ENCODE data around the gene GABRG3.

Gene GABRG3

DNA sequence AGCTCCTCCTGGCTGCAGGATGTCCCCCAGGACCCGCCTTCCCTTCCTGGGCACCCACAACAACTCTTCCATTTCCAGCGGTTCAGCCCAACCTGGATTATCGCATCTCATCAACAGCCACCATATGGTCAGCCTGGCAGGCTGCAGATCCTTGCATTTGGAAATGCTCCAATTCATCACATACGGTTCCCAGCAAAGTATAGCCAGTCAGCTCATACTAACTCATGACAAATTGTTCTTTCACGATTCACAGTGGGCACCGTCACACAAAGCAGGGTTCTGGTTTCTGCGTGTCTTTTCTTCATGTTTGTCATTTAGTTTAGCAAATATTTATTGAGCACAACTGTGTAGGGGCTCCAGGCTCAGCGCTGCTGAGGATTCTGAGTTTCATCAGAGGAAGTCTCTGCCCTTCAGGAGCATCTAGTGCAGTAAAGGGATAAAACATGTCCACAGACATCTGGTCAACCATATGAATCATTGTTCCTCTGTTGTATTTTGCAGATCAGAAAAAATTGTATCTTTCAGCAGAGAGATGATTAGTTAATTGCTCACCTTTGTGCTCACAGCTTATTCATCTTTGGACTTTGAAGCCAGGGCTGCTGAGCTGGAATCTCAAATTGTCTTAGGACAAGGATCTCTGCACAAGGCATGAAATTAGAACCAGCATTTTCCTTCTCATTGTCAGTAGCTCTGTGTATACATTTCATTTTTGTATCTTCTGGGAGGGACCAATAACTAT, 125.1 kb downstream of the GABRG3 start:
- no peak; the same call in 2 of the 3 replicates for ATAC-seq

GRCh38 chr15:27097506-27097905, 126.5 kb downstream of the GABRG3 start:
- no peak for ATAC-seq
- TF ChIP-seq, protein P1, sequence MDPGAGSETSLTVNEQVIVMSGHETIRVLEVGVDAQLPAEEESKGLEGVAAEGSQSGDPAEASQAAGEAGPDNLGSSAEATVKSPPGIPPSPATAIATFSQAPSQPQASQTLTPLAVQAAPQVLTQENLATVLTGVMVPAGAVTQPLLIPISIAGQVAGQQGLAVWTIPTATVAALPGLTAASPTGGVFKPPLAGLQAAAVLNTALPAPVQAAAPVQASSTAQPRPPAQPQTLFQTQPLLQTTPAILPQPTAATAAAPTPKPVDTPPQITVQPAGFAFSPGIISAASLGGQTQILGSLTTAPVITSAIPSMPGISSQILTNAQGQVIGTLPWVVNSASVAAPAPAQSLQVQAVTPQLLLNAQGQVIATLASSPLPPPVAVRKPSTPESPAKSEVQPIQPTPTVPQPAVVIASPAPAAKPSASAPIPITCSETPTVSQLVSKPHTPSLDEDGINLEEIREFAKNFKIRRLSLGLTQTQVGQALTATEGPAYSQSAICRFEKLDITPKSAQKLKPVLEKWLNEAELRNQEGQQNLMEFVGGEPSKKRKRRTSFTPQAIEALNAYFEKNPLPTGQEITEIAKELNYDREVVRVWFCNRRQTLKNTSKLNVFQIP (CRISPR knock-in tag; IDR thresholded peaks at IDR 0.05; ENCODE audit: borderline replicate concordance, low read depth), result no peak
- TF ChIP-seq ZC3H10 (CRISPR knock-in tag; IDR thresholded peaks at IDR 0.05) (no peak), CSDC2 (CRISPR knock-in tag; IDR thresholded peaks at IDR 0.05) (no peak), SNAI2 (CRISPR knock-in tag; IDR thresholded peaks at IDR 0.05) (no peak), ARNTL (CRISPR knock-in tag; IDR thresholded peaks at IDR 0.05; ENCODE audit: borderline replicate concordance, low read depth) (no peak), TOX (CRISPR knock-in tag; IDR thresholded peaks at IDR 0.05; ENCODE audit: borderline replicate concordance) (no peak)

More for the DNA sequence above, 125.1 kb downstream of the GABRG3 start:
- TF ChIP-seq PATZ1 (CRISPR knock-in tag; IDR thresholded peaks at IDR 0.05; ENCODE audit: borderline replicate concordance) (no peak), TCF4 (CRISPR knock-in tag; IDR thresholded peaks at IDR 0.05; ENCODE audit: borderline replicate concordance) (peak; percentile 79; the same call in 1 of the 2 replicates), ZNF565 (CRISPR knock-in tag; conservative IDR thresholded peaks at IDR 0.05; ENCODE audit: low read depth) (no peak)
- TF ChIP-seq, protein P2, sequence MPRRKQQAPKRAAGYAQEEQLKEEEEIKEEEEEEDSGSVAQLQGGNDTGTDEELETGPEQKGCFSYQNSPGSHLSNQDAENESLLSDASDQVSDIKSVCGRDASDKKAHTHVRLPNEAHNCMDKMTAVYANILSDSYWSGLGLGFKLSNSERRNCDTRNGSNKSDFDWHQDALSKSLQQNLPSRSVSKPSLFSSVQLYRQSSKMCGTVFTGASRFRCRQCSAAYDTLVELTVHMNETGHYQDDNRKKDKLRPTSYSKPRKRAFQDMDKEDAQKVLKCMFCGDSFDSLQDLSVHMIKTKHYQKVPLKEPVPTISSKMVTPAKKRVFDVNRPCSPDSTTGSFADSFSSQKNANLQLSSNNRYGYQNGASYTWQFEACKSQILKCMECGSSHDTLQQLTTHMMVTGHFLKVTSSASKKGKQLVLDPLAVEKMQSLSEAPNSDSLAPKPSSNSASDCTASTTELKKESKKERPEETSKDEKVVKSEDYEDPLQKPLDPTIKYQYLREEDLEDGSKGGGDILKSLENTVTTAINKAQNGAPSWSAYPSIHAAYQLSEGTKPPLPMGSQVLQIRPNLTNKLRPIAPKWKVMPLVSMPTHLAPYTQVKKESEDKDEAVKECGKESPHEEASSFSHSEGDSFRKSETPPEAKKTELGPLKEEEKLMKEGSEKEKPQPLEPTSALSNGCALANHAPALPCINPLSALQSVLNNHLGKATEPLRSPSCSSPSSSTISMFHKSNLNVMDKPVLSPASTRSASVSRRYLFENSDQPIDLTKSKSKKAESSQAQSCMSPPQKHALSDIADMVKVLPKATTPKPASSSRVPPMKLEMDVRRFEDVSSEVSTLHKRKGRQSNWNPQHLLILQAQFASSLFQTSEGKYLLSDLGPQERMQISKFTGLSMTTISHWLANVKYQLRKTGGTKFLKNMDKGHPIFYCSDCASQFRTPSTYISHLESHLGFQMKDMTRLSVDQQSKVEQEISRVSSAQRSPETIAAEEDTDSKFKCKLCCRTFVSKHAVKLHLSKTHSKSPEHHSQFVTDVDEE (CRISPR knock-in tag; IDR thresholded peaks at IDR 0.05), result peak; percentile 76

DNA sequence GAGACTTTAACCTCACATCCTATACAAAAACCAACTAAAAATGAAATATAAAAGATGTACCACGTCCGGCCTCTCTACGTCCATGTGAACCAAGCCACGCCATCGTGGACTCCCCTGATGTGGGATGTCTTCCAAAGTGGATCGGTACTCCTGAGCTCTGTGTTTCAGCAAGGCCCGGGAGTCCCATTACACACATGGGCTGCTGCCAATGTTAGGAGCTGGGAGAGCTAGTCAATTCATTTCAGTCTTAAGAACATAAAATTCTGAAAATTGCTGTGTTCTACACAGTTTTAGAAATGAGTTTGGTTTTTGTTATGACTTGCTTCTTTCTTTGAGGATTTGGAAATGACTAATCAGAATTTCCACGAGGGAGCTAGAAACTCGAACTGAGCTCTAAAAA, 131.0 kb downstream of the GABRG3 start:
- ATAC-seq, result no peak
- TF ChIP-seq ARNTL (CRISPR knock-in tag; IDR thresholded peaks at IDR 0.05; ENCODE audit: borderline replicate concordance, low read depth), result no peak
- no peak for TF ChIP-seq BACH2 (CRISPR knock-in tag; IDR thresholded peaks at IDR 0.05; ENCODE audit: borderline replicate concordance)
- no peak for TF ChIP-seq ZC3H10 (CRISPR knock-in tag; IDR thresholded peaks at IDR 0.05)
- TF ChIP-seq ZFP30 (CRISPR knock-in tag; IDR thresholded peaks at IDR 0.05), result no peak

DNA sequence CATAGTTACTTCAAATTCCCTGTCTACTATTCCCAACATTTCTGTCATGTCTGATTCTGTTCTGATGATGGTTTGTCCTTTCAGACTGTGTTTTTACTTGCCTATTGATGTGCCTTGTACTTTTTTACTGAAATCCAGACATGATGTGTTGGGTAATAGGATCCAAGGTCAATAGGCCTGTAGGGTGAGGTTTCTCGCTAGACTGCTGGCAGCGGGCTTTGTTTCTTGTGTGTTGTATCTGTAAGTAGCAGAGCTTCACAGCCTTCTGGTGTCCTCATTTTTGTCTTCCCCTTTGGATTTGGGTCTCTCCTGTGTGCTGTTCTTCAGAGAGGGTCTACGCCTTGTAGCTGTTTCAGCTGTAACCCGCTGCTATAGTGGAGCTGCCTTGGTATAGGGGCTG, 140.3 kb downstream of the GABRG3 start:
- no peak for ATAC-seq
- TF ChIP-seq, protein P2 (CRISPR knock-in tag; IDR thresholded peaks at IDR 0.05), result no peak
- TF ChIP-seq ZNF565 (CRISPR knock-in tag; conservative IDR thresholded peaks at IDR 0.05; ENCODE audit: low read depth) (no peak), PATZ1 (CRISPR knock-in tag; IDR thresholded peaks at IDR 0.05; ENCODE audit: borderline replicate concordance) (no peak), ZFP30 (CRISPR knock-in tag; IDR thresholded peaks at IDR 0.05) (no peak), OSR1 (CRISPR knock-in tag; IDR thresholded peaks at IDR 0.05) (no peak), BACH2 (CRISPR knock-in tag; IDR thresholded peaks at IDR 0.05; ENCODE audit: borderline replicate concordance) (no peak), ARNTL (CRISPR knock-in tag; IDR thresholded peaks at IDR 0.05; ENCODE audit: borderline replicate concordance, low read depth) (no peak), ISL1 (CRISPR knock-in tag; IDR thresholded peaks at IDR 0.05) (no peak), ZC3H10 (CRISPR knock-in tag; IDR thresholded peaks at IDR 0.05) (no peak), PPARA (CRISPR knock-in tag; IDR thresholded peaks at IDR 0.05; ENCODE audit: borderline replicate concordance) (no peak)
- TF ChIP-seq, protein P3, sequence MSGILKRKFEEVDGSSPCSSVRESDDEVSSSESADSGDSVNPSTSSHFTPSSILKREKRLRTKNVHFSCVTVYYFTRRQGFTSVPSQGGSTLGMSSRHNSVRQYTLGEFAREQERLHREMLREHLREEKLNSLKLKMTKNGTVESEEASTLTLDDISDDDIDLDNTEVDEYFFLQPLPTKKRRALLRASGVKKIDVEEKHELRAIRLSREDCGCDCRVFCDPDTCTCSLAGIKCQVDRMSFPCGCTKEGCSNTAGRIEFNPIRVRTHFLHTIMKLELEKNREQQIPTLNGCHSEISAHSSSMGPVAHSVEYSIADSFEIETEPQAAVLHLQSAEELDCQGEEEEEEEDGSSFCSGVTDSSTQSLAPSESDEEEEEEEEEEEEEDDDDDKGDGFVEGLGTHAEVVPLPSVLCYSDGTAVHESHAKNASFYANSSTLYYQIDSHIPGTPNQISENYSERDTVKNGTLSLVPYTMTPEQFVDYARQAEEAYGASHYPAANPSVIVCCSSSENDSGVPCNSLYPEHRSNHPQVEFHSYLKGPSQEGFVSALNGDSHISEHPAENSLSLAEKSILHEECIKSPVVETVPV (CRISPR knock-in tag; IDR thresholded peaks at IDR 0.05), result no peak
- TF ChIP-seq, protein P4, sequence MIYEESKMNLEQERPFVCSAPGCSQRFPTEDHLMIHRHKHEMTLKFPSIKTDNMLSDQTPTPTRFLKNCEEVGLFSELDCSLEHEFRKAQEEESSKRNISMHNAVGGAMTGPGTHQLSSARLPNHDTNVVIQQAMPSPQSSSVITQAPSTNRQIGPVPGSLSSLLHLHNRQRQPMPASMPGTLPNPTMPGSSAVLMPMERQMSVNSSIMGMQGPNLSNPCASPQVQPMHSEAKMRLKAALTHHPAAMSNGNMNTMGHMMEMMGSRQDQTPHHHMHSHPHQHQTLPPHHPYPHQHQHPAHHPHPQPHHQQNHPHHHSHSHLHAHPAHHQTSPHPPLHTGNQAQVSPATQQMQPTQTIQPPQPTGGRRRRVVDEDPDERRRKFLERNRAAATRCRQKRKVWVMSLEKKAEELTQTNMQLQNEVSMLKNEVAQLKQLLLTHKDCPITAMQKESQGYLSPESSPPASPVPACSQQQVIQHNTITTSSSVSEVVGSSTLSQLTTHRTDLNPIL (CRISPR knock-in tag; IDR thresholded peaks at IDR 0.05; ENCODE audit: low read depth), result no peak
- TF ChIP-seq, protein P1 (CRISPR knock-in tag; IDR thresholded peaks at IDR 0.05; ENCODE audit: borderline replicate concordance, low read depth), result no peak

Measured in SK-N-SH treated with all-trans-retinoic acid at 6 μM for 48 hours (cell line).